Fibroblast of mammary gland (primary cell): ENCODE data around the gene PTPRF.
A peak's percentile ranks its signal among the peaks of the same experiment; 100 is the strongest.

Experiments used
- DNase-seq: peaks from one replicate; pipeline ENCODE4 v3.0.0-alpha.2; 2010; ENCODE audit warnings: low read depth
- H3K4me3 ChIP-seq: 2 replicates; pipeline ENCODE4 v1.5.1; 2011; ENCODE audit warnings: low read depth, mild to moderate bottlenecking, low read length, moderate library complexity; ENCODE audit not compliant: control insufficient read depth
- CTCF ChIP-seq: conservative IDR thresholded peaks from 2 replicates; pipeline ENCODE4 v1.5.1; 2011; ENCODE audit warnings: low read depth, low read length, inconsistent platforms; ENCODE audit not compliant: control insufficient read depth, insufficient read depth

The PTPRF gene

GRCh38 chr1:43530483-43531106 is at the start of gene PTPRF:
Gene PTPRF (plus strand): TSS chr1:43530883. CDS start chr1:43545076, 14,193 bp downstream.
- TF ChIP-seq CTCF: no peak
- H3K4me3 ChIP-seq: peak within 1 kb of the TSS; percentile 66
- peak; percentile 18 for DNase-seq

- peak; percentile 33 for DNase-seq
- no peak for TF ChIP-seq CTCF
- H3K4me3 ChIP-seq: no peak overlapping the region
These were observed 49.2 kb upstream of the PTPRF start for GRCh38 chr1:43481491-43481890.

- DNase-seq: no peak
- no peak for TF ChIP-seq CTCF
- no peak overlapping the region for H3K4me3 ChIP-seq
These were observed 48.5 kb upstream of the PTPRF start for GRCh38 chr1:43482215-43482614.

GRCh38 chr1:43484367-43484766 is 46.3 kb upstream of the PTPRF start:
- no peak for TF ChIP-seq CTCF
- no peak for DNase-seq
- H3K4me3 ChIP-seq: no peak overlapping the region

- no peak for TF ChIP-seq CTCF
- H3K4me3 ChIP-seq: no peak overlapping the region
- DNase-seq: no peak
These were observed 42.5 kb upstream of the PTPRF start for GRCh38 chr1:43488165-43488564.

GRCh38 chr1:43491061-43491460 is 39.6 kb upstream of the PTPRF start:
- no peak for DNase-seq
- H3K4me3 ChIP-seq: no peak overlapping the region
- no peak for TF ChIP-seq CTCF

GRCh38 chr1:43492826-43493225 is 37.9 kb upstream of the PTPRF start:
- DNase-seq: peak; percentile 50

More at GRCh38 chr1:43492826-43493225, 37.9 kb upstream of the PTPRF start:
- TF ChIP-seq CTCF: no peak
- H3K4me3 ChIP-seq: no peak overlapping the region
